Stimulated activated CD4-positive, alpha-beta T cell treated with anti-CD3 and anti-CD28 coated beads, Interleukin-15, amount 100 ng/mL, for 48 hours (primary cell): ENCODE results near the gene CTNNA1.

Source experiments
- DNase-seq, 2 donors: peaks; one replicate each; pipeline ENCODE4 v3.0.0-alpha.2; 2020; ENCODE audit warnings: low read depth in 2 of 2

Gene CTNNA1

DNA sequence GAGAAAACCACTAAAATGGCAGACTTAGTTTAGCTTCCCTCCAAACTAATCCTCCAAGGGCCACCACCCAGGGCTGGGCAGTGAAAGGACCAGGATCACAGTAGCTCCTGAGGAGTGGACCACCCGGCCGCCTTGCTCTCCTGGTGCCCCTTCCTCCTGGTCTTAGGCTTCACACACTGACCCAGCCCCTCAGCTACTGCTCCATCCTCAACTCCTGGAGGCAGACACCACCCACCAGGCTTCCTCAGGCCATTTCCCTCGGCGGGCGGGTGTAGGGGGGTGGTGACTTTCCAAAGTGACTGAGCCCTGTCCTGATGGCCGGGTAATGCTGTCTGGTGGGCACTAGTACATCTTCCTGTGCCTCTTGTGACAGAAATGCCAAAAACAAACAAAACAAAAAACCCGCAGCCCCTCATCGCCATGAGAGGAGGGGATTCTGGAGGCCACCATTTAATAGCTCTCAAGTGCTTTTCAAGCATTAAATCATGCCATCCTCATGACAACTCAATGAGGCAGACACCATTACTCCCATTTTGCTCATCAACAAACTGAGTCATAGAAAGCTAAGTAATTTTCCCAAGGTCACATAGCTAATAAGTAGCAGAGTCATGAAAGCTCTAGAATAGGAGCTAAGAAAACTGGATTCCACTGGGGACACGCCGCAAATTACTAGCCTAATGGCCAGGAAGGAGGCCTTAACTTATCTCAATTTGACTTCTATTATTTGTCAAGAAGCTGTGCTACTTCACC lies 213.2 kb downstream of the CTNNA1 start:
- no peak for DNase-seq

DNA sequence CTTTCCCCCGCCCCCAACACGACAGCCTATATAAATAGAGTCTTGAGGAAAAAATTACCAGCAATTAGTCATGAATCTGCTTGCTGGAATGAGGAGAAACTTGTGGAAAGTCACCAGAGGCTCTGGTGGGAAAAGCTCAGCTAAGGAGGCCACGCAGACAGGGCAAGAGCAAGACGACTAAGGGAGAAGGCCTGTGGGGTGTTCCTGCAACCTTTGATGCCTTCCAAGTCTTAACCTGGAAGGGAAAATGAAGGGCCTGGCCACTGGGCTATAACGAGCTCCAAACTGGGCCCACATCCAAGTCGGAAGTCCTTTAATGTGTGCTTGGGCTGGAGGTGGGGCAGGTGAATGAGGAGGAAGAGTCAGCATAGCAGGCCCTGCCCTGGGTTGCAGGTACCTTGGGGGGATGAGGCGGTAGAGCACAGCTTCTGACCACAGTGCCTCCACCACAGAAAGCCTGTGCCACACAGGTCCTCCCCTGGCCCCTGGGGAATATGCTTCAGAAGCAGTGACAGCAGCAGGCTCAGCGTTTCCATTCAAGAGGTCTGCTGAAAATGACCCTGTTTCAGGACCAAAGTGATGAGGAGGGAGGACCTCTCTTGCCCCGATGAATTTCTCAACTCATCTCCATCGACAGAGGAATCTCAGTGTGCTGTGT lies 214.7 kb downstream of the CTNNA1 start:
- DNase-seq, result no peak

DNA sequence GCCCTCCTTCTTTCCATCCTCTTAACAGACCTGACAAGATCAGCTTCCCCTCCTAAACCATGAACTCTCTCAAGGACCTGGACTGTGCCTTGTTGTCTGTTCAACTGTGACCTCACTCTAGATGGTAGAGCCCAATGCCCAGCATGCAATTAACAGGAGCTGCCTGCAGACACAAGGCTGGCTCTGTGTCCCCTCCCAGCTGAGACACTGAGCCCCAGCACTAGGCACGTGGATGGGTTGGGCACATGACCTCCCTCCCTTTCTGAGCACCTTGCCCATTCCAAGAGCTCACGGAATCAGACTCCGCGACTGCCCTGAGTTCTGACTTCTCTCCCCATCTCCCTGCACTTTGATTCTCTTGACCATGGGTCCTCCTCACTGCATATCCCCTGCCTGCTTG lies 215.4 kb downstream of the CTNNA1 start:
- DNase-seq, result no peak

DNA sequence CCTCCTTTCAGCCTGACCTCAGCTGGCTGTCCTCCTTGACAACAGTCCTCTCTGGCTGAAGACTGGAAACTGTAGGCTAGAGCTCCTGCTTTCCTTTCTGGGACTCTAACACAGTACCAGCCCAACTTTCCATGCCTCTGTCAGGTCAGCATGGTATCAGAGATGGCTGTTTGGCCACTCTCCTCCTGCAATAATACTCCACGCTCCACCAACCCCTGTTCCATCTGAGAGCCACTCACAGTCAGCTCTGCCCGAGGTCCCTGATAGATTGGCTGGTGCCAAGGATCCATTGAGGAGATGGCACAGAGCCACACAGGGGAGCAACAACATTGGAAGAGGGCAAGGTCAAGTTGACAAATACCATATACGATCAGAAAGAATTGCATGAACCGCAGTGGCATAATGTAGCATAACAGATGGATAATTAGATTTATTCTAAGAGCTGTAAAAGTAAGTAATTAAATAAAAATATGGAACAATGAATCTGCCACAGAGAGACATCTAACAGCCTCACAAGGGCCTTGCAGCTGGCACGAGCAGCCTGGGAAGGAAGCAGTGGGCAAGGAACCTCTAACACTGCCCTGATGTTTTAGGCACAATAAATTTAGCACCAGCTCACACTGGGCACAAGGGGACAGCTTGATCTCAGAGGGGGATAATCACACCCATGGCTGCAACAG lies 216.2 kb downstream of the CTNNA1 start:
- DNase-seq, result no peak

DNA sequence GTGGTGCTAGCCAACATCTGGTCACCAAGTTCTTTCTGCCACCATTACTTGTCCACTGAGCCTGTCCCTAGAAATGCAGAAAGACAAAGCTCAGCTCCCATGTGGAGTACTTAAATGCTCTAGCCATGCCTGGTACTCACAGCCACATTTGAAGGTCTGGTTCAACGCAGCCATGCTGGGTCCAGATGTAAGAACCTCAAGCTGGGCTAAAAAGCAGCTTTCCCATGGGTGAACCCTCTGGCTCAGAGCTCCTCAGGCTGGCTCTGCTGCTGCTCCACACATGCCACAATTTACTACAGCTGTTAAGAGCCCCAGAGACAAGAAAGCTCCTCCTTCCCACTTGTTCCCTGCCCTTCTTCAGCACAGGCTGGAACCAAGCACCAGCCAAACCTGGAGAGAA lies 219.0 kb downstream of the CTNNA1 start:
- DNase-seq, result no peak

DNA sequence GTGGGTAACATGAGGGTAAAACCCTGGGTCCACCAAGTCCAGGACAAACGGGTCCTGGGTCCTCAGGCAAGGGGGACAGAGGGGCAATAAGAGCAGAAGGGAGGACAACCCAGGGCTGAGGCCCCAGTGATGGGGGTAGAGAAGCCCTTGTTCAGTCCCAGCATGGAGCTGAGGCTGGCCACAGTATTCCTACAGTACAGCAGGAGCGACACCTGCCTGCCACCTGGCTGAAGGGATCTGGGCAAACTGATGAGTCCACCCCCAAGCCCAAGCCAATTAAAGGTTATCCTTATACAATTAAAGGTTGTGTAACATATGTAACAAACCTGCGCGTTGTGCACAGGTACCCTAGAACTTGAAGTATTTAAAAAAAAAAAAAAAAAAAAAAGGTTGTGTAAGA lies 219.6 kb downstream of the CTNNA1 start:
- DNase-seq, result no peak

DNA sequence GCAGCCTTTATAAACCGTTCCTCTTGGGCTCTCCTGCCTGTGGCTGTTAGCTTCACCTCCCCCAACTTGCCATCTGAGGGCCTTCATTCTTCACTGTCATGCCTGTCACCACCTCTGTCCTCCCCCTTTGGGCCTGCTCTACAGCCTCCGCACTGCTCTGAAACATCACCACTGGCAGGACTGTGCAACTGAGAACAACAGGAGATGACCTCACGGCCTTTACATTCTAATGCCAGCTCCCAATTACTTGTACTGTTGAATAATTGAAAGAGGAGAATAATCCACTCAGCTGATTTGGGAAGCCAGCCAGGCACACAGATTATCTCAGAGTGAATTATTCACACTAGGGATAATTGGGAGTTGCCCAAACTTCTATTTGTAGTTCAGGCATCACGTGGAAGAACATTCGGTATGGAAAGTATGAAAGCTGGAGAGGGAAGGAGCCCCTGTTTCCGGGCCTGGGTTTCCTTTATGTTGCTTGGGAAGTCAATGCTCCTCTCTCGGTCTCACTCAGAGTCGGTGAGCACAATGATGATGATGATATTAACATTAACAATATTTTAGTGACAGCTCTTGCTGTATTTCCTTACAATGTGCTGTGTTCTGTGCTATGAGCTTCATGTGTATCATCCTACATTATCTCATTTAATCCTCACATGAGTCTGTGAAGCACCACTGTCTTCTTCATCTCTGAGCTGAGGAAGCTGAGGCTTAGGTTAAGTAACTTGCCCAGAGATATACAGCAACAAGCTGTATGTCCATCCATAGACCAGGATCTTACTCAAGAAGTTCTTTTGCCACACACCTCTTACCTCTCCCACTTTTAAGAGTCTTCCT lies 221.2 kb downstream of the CTNNA1 start:
- DNase-seq, result no peak

DNA sequence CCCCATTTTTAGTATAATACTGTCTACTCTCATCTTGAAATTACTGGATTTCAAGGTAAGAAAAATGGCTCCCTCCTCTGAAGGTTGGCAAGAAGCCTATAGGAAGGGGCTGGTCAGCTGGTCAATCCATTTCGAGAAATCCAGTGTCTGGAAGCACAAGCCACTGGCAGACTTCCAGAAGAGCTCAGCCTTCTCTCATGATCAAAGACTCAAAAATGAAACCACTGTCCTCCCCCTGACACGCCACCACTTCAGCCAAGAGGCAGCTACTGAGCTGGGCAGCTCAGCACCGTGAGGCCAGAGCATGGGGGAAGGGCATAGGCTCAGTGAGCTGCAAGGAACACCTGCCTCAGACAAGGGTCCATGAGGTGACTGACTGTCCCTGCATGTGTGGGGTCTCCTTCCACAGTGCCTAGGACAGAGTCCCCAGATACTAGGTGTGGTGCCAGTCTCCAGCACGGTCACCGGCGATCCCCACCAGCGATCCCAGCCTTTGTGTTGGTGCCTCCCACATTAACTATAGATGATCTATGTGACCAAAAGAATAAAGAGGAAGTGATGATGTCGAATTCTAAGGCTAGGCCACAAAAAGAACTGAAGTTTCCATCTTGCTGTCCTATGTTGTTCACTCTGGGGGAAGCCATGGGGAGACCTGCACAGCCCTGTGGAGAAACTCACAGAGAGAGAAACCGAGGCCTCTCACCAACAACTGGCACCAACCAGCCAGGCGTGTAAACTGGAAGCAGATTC lies 222.0 kb downstream of the CTNNA1 start:
- DNase-seq, result no peak

DNA sequence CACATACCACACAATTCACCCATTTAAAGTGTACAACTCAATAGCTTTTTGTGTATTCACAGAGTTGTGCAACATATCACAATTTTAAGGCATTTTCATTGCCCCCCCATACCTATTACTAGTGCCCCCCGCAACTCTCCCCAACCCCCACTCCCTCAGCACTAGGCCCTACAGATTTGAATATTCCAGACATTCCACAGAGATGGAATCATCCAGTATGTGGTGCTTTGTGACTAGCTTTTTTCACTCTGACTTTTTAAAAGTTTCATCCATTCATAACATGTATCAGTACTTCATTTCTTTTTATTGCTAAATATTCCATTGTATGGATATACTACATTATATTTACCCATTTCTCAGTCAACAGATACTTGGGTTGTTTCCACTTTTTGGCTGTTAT lies 224.9 kb downstream of the CTNNA1 start:
- DNase-seq, result no peak

DNA sequence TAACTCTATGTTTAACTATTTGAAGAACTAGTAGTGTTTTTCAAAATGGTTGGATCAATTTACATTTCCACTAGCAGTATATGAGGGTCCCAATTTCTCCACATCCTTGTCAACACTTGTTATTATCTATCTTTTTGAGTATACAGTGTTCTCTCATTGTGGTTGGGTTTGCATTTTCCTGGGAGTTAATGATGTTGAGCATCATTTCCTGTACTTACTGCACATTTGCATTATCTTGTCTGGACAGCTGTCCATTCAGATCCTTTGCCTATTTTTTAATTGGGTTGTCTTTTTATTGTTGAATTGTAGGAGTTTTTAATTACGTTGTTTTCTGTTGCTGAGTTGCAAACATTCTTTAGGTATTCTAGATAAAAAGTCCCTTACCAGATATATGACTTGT lies 225.4 kb downstream of the CTNNA1 start:
- no peak for DNase-seq

DNA sequence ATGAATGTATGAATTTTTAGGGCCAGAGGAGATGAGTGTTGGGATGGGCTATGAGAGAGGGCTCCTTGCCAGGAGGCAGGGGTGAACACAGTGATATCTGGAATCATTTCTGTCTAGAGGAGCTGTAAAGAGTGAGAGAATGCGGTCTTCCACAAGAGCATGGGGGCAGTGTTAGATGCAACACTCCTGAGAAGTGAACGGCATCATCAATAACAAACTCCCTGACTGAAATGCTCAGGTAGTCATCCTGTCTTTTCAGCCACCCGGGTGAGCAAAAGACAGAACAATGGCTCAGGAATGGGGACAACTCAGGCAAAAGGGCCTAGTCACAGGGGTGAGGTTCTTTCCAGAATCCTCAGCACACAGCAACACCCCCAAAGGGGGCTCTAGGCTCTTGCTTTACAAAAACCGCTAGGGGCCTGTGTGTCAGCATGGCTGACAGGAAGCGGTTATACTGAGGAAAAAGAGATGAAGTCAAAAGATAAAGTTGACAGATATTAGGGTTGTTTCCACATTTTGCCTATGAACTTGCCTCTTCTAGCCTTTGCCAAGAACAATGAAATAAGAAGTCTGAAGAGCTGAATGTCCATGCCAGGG lies 226.6 kb downstream of the CTNNA1 start:
- DNase-seq, result peak in 1 of 2 donors; percentile 10

DNA sequence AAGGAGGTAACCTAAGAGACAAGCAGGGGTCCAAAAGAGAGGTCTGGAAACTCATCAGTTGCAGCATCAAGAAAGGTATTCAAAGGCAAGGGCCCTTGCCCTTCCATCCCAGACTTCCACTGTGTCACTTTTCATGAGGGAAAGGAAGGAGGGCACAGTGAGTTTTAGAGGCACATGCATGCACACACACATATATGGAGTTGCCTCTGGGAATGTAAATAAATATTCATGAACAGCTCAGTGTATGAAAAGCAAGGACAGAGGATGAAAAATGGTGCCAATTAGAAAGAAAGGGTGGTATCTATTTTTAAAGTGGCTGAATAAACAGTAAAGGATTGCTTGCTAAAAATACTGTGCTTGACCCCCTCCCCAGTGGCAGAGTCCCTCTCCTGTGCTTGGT lies 227.2 kb downstream of the CTNNA1 start:
- no peak for DNase-seq

DNA sequence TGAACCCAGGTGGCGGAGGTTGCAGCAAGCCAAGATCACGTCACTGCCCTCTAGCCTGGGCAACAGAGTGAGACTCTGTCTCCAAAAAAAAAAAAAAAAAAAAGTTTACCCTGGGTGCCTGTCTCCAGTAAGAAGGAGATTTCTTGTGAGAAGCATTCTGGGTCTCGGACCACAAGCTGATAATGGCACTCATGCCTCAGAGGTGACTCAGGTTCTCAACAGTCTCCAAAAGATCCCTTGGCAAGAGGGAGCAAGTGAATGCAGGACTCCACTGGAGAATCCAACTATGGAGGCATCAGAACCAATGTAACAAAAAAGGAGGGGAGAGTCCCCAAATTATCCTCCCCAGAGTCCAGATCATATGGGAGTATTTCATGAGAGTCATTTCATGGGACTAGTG lies 227.9 kb downstream of the CTNNA1 start:
- DNase-seq, result no peak

DNA sequence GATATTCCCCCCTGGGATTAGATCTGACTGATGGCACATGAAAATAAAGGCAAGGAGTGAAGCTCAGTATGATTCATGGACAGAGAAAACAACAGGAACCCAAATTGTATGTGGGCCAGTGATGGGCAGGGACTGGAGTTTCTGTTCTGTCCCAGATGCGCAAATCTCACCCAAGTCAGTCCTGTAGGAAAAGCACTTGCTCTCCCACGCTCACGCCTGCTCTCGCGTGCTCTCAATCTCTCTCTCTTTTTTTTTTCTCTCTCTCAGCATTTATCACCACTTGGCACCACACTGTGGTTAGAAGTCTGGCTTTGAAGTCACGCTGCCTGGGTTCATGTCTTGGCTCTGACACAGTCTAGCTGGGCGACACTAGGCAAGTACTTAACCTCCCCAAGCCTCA lies 228.4 kb downstream of the CTNNA1 start:
- peak in 1 of 2 donors; percentile 7 for DNase-seq

DNA sequence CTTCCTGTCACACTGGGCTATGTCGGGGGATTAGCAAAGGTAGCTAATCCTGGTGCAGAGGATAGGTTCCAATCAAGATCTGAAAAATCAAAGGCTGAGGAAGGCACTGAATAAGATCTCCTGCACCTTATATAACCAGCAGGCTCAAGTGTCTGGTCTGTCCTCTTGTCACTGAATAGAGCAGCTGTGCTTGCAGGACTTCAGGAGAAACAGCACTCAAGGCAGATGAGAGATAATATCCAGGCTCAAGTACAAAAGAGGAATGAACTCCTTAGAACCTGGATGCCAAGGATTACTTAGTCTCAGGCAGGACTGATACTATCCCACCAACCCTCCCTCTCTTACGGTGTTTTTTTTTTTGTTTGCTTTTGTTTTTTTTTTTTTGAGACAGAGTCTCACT lies 230.8 kb downstream of the CTNNA1 start:
- DNase-seq, result no peak
